ENCODE results near the gene ANOS1.

DNA sequence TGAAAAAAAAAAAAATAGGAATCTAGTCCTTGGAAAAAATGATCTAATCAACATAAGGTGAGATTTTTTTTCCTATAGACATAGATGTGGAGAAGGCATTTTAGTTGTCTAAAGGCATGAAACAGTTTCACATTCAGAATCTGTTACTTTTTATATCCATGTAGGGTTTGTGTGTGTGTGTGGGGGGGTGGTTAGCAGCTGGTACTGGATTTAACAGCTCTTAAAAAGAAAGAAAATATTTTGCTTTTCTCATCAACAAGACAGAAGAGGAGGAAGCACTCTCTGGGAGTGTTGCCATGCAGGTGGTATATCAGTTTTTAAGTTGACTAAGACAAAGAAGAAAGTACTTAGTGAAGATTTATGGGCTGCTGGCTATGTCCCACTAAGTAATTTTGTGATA lies 145.0 kb downstream of the ANOS1 start:
- TF ChIP-seq, protein P1, sequence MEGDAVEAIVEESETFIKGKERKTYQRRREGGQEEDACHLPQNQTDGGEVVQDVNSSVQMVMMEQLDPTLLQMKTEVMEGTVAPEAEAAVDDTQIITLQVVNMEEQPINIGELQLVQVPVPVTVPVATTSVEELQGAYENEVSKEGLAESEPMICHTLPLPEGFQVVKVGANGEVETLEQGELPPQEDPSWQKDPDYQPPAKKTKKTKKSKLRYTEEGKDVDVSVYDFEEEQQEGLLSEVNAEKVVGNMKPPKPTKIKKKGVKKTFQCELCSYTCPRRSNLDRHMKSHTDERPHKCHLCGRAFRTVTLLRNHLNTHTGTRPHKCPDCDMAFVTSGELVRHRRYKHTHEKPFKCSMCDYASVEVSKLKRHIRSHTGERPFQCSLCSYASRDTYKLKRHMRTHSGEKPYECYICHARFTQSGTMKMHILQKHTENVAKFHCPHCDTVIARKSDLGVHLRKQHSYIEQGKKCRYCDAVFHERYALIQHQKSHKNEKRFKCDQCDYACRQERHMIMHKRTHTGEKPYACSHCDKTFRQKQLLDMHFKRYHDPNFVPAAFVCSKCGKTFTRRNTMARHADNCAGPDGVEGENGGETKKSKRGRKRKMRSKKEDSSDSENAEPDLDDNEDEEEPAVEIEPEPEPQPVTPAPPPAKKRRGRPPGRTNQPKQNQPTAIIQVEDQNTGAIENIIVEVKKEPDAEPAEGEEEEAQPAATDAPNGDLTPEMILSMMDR (IDR thresholded peaks at IDR 0.05), result no peak
- TF ChIP-seq POLR2A (IDR thresholded peaks at IDR 0.05), result no peak

Measured in heart left ventricle (tissue), 13 donors.